HG03066 (cell line): ENCODE data around the gene WHRN.

Experiments used
- ATAC-seq: cut with Tn5 transposase; IDR thresholded peaks from one replicate; pipeline ENCODE4 v1.9.1; 2021; ENCODE audit warnings: low read depth; ENCODE audit not compliant: unreplicated experiment

WHRN gene

DNA sequence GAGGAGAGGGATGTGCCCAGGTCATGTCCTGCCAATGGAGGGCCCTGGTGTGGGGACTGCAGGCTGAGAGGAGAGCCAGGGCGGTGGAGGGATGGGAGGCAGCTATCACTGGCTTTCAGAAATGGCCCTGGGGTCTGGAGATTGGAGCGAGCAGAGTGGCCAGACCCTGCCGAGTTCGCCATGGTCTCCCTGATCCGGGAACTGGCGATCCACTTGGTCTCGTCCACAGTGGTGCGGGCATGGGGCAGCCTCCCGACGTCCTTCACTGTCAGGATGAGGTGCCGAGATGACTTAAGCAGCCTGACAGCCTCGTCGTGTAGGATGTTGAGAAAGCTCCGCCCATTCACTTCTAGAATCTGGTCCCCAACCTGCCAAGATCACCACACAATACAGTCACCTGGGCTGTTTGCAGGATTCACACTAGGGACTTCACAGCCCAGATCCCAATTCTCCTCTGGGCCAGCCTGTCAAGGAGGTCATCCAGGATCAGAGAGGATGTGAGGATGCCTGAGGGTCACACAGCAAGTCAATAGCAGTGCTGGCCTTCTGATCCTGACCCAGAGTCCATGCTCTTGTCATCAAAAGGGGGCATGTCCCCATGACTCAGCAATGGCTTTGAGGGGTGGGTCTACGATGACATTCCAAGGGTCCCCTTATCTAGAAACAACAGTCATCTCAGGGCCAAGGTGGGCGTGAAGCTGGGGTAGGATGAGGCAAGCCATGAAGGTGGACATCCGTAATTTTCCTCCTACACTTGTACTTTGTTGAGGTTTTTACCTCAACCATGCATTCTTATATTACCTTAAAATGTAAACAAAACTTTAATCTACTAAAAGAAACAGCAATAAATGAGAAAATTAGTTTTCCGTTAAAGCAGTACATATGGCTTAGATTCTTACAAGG lies 79.0 kb downstream of the WHRN start:
- no peak for ATAC-seq

DNA sequence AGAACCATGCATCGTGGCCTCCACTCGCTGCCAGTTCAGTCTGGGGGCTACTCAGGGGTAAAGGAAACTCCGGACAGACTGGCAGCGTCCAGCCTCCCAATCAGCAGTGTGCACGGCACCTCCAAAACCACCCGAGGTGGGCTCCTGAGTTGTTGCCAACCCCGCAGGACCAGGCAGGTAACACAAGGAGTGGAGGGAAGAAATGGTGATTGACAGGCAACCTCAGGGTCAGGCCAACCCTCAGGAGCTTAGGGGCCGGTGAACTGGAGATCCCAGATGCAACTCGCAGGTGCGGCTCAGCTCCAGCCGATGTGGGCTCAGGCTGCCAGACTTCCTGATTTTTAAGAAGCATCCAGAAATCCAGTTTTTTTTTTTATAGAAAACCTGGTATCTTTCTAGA lies 80.1 kb downstream of the WHRN start:
- ATAC-seq: no peak

DNA sequence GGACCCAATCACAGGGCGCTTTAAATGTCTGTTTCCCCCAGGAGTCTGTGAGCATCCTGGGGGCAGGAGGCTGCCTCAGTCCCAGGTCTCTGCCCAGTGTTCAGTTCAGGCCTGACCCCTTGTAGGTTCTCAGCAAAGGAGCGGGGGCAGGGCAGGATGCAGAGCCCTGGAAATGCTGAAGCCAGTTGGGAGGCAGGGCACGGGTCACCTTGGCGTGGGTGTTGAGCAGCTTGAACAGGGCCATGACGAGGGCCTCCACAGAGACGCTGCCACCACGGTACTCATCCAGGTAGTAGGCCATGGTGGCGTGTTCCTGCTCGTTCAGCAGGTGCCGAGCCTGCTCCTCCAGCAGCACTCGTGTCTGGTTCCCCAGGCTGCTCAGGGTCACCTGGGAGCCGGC lies 81.1 kb downstream of the WHRN start:
- ATAC-seq: no peak

GRCh38 chr9:114423181-114423580 lies 82.1 kb downstream of the WHRN start:
- ATAC-seq: no peak

GRCh38 chr9:114421147-114421546 lies 84.1 kb downstream of the WHRN start:
- no peak for ATAC-seq

GRCh38 chr9:114419796-114420195 lies 85.5 kb downstream of the WHRN start:
- no peak for ATAC-seq

DNA sequence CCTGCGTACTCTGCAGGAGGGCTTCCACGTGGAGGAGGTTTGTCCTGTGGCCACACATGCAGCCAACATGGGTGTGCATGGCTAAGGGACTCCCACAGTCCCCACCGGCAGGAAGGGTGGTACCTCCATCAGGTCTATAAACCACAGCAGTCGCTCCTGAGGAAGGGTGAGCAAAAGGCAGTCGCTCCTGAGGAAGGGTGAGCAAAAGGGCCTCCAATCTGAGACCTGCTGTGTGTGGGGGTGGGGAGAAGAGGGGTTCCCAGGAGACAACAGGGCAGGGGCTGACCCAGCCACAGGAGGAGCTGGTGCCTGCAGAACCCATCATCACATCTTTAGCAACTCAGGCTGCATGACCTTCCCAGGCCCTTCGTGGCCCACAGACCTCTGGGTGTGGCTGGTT lies 87.2 kb downstream of the WHRN start:
- ATAC-seq: no peak

DNA sequence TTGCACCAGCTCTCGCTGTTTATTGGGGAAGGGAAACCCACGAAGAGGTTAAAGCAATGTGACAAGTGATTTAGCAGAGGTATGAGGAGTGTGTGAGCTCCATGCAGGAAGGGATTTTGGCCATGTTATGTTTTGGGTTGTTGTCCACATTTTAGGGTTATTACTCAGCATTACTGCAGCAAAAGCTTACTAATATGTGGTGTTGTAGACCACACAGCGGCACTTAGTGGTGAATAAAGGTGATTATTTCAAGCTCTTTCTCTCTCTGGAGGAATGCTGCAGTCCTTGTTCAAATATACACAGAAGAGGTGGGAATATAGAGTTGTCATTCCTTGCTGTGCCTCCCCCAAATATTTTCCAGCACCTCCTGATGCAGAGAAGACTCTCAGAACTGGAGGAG lies 87.8 kb downstream of the WHRN start:
- no peak for ATAC-seq

GRCh38 chr9:114416906-114417305 lies 88.4 kb downstream of the WHRN start:
- no peak for ATAC-seq

DNA sequence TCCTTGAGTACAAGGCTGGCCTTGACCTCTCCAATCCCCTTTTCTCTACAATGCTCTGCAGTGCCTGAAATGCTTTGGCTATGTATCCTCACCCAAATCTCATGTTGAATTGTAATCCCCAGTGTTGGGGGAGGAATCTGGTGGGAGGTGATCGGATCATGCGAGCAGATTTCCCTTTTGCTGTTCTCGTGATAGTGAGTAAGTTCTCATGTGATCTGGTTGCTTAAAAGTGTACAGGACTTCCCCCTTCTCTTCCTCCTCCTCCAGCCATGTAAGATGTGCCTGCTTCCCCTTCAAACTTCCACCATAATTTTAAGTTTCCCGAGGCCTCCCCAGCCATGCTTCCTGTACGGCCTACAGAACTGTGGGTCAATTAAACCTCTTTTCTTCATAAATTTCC lies 89.0 kb downstream of the WHRN start:
- ATAC-seq: no peak

DNA sequence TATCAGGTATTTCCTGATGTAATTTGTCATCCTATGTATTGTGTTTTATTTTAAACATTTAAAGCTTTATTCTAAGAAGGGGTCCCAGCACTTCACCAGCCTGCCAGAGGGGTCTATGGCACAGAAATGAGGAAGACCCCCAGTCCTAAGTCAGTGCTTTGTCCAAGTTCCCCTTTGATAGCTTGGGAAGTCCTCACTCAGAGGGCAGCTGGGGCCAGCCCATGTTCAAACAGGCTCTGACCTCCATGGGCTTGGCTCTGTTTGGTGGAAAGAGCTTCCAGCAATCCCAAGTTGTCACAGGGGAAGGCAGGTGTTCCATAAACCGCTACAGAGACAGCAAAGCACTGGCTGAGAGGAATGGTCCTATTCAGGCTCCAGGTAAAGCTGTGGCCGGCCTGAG lies 90.9 kb downstream of the WHRN start:
- ATAC-seq: no peak

GRCh38 chr9:114413861-114414301 lies 91.4 kb downstream of the WHRN start:
- ATAC-seq: peak; percentile 44

GRCh38 chr9:114412048-114412683 lies 93.1 kb downstream of the WHRN start:
- ATAC-seq: no peak

DNA sequence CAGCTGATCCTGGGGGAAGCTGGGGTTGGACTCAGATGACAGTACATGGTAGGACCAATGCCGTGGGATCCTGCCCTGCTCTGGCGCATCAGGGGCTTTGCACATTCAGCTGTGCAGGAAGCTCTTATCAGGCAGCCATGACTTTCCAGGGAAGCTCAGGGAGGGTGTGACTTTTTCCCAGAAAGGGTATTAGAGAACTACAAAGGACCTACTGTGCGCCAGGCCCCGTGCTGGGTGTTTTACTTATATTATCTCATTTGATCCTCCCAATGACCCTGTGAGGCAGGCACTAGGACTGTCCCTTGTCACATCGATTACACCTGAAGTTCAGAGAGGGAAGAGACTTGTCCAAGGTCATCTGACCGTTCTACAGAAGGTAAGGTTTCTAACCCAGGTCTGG lies 93.8 kb downstream of the WHRN start:
- no peak for ATAC-seq

DNA sequence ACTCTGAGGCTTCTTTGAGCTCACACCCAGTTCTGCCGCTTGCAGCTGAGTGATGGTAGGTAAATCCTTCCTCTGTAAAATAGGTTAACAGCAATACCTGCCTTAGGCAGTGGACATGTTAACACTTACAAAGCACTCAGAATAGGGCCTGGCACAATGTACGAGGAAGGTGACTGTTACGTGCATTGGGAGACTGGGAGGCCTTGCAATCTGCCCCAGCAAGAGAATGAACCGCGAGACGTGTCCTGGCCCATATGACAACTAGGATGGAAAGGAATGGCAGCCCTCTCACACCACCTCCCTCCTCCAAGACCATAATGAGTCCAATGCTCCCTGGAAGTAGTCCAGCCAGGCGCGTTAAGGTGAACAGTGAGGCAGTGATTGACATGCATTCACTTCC lies 94.4 kb downstream of the WHRN start:
- no peak for ATAC-seq

DNA sequence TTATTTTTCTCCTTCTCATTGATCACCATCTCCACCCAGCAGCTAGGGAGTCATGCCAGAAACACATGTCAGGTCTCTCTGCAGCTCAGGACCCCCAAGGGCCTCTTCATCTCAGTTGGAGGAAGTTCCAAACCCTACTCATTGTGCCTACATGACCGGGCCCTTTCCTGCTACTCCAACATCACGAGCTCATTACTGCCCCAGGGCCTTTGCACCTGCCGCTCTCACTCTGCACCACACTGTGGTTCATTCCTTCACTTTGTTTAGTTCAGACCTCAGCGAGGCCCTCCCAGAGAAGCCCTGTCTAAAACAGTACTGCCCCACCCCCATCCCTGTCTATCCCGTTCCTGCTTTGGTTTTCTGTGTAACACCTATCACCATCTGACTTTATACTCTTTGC lies 95.4 kb downstream of the WHRN start:
- no peak for ATAC-seq

- ATAC-seq: no peak
Observed at GRCh38 chr9:114409103-114409780, 96.0 kb downstream of the WHRN start.

- ATAC-seq: no peak
Observed at GRCh38 chr9:114408645-114409044, 96.6 kb downstream of the WHRN start.

DNA sequence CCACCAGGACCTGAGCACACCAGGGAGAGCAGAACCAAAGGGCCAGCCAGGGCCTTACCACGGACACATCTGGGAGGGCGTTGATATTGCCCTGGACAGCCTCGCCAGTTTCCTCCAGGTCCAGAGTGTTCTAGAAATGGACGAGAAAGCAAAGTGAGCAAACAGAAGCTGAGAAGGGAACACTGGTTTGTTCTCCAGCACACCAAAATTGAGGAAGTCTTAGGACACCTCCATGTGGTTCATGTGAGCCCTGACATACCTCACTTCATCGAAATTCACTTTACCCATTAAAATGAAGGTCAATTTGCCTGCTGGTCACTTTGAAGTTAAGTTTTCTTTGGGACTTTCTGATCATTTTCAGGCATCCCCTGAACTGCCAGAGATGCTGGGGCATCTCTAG lies 97.4 kb downstream of the WHRN start:
- no peak for ATAC-seq

- ATAC-seq: no peak
Observed at GRCh38 chr9:114406441-114406840, 98.8 kb downstream of the WHRN start.

DNA sequence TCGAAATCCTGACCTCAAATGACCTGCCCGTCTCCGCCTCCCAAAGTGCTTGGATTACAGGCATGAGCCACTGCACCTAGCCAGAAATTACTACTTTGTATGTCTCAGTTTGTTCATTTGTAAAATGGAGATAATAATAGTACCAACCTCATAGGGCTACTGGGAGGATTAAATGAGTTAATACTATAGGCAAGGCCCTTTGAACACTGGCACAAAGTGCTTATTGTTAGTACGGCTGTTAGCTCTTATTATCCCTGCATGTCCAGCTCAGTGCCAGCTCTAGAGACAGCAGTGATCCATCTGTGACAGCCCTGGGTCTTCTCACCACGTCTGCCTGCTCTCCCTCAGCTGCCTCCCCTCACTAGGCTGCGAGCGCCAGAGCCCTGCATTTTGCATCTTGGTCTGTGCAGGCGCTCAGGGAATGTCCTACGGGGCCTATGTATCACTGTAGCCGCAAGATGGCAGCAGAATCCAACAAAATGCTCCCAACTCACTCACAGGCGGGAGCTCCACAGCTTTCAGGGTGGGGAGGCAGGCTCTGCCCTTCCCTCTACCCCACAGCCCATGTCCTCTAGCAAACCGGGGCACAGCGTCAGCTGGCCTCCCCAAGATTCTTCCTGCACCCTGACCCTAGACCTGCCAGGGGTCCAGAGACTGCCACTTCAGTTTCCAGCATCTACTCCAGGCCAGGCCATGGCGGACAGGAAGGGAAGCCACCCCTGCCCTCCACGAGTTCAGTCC lies 99.8 kb downstream of the WHRN start:
- peak; percentile 86 for ATAC-seq
